ENCODE measurements around the gene EHBP1L1.
A peak's percentile ranks its signal among the peaks of the same experiment; 100 is the strongest.

Gene EHBP1L1

GRCh38 chr11:65575568-65576231 is at the start of gene EHBP1L1:
Gene EHBP1L1, plus strand, starts transcription at chr11:65576053. Its CDS starts 250 bp downstream, at chr11:65576303.
- no peak for DNase-seq

DNA sequence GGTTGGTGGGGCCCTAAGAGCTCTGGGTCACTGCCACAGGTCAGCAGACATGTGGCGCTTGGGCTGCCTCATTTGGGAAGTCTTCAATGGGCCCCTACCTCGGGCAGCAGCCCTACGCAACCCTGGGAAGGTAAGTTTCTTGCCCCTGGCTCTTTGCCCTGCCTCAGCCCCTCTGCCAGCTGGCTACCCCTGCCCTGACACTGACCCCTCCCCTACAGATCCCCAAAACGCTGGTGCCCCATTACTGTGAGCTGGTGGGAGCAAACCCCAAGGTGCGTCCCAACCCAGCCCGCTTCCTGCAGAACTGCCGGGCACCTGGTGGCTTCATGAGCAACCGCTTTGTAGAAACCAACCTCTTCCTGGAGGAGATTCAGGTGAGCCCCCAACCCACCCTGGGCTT is 49.1 kb upstream of the EHBP1L1 start:
- no peak for DNase-seq

DNA sequence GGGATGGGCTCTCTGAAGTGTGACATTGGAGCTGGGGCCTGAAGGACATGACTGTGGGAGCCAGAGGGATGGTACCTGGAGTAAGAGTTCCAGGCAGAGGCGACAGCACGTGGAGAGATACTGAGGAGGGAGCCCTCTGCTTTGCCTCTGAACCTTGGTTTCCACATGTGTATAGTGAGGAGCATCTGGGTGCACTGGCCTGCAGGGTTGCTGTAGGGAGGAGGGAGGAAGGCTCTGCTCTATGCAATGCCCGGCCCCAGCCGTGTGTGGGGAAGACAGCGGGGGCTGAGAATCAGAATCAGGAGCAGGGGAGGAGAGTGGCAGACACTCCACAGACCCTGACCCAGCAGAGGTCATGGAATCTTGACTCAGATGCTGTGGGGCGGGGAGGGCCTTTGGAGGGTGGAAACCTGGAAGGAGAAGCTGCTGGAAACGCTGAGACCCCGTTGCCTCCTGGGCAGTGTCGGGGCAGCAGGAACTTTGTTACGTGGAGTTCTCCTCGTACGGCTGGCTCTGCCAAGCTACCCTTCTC is 47.0 kb upstream of the EHBP1L1 start:
- no peak for DNase-seq

DNA sequence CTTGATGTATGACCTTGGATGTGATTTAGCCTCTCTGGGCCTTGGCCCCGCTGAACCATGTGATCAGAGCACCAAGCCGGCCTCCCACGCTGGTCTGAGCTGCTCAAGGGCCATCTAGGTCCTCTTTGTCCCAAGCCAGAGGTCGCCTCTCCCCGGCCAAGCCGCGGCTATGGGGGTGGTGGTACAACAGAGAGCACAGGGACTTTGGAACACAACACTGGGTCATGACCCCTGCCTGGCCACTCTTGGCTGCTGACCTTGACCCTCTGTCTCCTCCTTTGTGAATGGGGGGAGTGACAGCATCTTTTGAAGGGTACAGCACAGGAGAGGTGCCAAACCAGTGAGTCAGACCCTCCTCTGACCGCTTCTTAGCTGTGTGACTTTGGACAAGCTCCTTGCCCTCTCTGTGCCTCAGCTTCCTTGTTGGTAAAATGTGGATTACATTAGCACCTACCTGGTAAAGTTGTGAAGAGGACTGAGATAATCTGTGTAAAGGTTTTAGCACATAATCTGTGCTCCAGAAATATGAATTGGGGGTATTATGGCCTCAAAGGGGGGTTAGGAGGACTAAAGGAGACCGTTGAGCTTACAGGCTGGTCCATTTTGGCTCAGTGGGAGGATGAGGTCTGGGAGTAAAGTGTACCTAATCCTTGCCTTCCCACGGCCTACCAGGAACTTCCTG is 46.2 kb upstream of the EHBP1L1 start:
- DNase-seq, result no peak

GRCh38 chr11:65530157-65530496 is 45.7 kb upstream of the EHBP1L1 start:
- no peak for DNase-seq

DNA sequence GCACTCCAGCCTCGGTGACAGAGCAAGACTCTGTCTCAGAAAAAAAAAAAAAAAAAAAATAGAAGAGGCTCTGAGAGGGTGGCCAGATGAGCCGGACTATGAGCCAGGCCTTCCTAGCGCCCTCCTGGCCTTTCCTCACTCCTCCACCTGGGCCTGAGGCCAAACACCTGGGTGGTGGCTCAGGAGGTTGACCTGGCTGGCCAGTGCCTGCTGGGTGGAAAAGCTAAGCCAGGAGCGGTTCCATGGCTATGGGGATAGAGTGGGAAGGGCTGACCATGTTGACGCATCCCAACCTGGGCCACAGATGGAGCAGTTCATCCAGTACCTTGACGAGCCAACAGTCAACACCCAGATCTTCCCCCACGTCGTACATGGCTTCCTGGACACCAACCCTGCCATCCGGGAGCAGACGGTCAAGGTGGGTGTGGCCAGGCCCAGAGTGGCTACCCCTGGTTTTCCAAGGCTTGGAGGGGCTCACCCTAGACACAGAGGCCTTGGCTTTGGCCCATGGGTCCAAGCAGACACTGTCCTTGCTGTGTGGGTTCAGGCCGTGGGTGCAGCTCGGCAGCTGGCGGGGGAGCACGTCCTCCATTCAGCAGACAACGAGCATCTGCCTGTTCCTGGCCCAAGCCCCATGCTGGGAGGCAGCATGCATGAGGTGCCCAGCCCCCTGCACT is 43.3 kb upstream of the EHBP1L1 start:
- no peak for DNase-seq

- DNase-seq, result no peak
These were observed 40.8 kb upstream of the EHBP1L1 start for GRCh38 chr11:65535102-65535501.

DNA sequence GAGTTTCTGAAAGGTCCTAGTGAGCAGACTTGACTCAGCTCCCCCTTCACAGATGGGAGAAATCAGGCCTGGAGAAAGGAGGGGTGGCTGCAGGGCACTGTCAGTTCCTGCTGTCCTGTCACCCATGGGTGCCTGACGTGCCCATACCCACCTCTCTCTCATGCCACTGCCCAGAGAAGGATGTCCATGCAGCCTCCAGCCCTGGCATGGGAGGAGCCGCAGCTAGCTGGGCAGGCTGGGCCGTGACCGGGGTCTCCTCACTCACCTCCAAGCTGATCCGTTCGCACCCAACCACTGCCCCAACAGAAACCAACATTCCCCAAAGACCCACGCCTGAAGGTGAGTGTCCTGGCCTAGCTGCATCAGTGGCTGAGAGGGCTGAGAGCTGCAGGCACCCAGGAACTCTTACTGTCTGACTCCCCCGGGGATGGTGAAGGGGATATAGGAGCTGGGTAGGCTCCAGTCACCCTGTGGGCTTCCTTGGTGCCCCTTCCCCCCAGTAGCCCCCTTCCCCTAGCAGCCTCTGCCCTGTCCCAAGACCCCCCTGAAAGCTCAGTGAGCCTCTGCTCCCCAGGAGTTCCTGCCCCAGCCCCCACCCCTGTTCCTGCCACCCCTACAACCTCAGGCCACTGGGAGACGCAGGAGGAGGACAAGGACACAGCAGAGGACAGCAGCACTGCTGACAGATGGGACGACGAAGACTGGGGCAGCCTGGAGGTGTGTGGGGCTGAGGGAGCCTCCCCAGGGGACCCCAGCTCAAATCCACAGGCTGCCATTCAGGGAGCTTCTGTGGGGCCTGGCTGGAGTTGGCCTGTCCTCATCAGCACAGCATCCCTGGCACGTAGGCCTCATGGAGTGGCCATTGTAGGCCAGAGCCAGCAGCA is 39.2 kb upstream of the EHBP1L1 start:
- no peak for DNase-seq

DNA sequence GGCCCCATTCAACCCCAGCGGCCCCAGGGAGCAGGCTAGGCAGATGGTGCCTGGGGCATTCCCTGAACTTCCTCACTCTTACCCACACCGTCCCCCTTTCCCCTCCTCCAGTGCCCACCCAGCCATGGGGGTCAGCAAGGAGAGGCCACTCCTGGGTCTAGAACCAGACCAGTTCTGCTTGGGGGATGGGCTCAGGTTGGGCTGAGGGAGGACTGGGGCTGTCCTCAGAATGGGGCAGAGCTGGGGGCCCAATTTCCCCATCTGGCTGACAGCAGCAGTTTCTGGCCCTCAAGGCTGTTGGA is 38.6 kb upstream of the EHBP1L1 start:
- no peak for DNase-seq

DNA sequence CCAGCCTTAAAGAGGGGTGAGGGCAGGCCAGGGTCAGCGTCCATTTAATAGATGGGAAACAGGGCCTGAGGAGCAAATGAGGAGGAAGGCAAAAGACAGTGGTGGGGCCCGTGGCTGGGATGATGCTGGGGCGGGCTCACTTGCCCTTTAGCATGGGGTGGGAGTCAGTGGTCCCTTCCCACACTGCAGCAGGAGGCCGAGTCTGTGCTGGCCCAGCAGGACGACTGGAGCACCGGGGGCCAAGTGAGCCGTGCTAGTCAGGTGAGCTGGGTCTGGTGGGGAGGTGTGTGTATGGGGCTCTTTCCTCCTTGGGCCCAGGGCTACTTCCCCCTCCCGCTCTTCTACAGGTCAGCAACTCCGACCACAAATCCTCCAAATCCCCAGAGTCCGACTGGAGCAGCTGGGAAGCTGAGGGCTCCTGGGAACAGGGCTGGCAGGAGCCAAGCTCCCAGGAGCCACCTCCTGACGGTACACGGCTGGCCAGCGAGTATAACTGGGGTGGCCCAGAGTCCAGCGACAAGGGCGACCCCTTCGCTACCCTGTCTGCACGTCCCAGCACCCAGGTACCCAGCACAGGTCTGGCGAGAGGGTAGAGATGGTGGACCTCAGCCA is 38.1 kb upstream of the EHBP1L1 start:
- no peak for DNase-seq

DNA sequence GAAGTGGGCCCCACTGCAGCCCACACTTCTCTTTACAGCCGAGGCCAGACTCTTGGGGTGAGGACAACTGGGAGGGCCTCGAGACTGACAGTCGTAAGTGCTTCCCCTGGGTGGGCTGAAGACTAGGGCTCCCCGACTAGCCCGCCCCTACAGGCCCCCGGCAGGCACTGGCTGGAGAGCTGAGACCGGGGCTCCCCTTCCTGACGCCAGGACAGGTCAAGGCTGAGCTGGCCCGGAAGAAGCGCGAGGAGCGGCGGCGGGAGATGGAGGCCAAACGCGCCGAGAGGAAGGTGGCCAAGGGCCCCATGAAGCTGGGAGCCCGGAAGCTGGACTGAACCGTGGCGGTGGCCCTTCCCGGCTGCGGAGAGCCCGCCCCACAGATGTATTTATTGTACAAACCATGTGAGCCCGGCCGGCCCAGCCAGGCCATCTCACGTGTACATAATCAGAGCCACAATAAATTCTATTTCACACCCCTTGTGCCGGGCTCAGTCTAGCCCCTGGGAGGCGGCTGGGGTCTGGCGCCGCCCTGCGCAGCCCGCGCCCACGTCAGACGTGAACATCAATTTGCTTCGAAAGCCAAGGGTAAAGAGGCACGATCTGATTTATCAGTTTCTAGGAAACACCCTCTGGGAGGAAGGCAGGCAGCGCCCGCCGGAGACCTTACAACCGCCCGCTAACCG is 37.5 kb upstream of the EHBP1L1 start:
- DNase-seq, result no peak

DNA sequence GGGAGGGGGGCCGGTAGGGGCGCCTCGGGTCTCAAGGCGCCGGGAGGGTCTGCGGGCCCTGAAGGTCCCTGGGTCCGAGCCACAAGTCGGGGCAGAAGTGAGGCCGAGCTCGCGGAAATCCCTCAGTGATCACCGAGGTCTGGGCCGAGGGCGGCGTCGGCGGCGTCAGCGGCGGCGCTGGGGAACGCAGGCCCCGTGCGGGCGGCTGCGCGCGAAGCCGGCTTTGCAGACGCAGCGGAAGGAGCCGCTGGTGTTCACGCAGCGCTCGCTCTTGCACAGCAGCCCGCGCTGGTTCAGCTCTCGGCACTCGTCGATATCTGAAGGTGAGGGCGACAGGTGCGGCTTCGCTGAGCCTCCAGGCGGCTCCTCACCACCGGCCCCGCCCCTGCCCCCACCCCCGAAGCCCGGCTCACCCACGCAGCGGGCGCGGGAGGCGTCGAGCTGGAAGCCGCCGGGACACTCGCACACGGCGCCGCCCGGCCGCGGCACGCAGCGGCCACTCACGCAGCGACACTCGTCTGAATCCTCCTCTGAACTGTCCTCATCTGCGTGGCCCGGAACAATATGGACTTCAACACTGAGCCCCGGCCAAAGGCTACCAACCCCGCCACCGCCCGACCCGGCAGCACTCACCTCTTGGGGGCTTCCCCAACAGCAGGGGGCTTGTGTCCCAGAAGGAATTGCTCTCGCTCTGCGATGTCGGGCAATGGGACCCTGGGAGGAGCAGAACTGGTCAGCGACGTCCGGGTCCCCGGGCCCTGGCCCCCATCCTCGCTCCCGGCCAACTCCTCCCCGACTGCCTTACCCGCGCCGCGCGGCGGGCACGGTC is 36.7 kb upstream of the EHBP1L1 start:
- DNase-seq, result peak; percentile 57

GRCh38 chr11:65539744-65540289 is 36.0 kb upstream of the EHBP1L1 start:
- no peak for DNase-seq

- peak; percentile 91 for DNase-seq
These were observed 35.4 kb upstream of the EHBP1L1 start for GRCh38 chr11:65540290-65541092.

DNA sequence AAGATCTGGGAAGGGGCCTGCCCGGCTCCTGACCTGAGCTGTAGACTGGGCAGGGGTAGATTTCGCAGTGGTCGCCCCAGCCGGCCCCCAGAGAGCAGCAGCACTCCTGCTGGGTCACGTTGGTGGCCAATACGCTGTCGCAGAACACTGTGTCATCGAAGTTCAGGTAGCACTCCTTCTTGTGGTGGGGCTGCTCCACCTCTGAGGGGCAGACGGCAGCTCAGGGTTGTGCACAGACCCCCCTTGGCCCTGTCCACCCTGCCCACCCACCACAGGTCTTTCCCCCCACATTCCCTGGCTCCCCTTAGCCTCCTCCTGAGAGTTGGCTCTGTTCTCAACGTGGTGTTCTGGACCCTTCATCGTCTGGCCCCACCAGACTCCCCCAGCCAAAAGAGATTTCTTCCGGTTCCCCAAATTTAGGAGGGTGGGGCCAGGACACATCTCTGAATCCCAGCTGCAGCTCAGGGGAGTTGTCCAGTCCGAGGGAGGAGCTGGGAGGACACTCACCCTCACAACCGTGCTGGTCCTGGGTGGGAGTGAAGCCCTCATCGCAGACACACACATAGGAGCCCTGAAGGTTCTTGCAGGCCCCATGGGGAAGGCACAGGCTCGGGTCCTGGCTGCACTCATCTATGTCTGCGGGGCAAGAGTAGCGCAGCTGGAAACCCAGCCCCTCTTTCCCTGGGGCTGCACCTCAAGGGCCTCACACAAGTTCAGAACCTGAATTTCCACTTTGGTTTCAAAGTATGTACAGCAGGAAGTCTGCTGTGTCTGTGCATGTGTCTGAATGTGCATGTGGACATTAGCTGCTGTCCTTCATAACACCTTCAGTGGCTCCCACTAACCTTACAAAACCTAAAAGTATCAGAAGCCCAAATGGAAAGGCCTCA is 34.5 kb upstream of the EHBP1L1 start:
- no peak for DNase-seq

DNA sequence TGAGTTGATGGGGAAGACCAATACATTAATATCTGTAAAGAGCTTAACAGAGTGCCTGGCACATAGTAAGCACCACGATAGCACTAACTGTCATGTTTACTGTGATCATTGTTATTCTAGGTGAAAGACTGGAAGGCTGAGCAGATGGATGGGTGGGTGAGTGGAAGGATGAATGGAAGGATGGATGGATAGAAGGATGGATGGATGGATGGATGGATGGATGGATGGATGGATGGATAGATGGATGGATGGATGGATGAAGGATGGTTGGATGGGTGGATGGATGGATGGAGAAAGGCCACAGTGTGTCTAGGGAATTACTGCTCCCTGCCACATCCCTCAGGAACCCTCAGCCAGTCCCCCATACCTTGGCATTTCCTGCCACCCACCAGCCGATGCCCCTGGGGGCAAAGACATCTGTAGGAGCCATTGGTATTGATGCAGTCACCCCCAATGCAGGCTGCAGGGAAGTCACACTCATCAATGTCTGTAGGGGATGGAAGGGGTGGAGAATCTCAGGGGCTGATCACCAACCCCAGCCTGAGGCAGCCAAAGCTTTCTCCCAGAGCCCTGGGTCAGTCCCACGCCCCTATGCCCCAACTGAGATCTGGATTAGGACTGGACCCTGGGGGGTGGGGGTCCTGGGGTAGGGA is 33.0 kb upstream of the EHBP1L1 start:
- DNase-seq, result no peak

DNA sequence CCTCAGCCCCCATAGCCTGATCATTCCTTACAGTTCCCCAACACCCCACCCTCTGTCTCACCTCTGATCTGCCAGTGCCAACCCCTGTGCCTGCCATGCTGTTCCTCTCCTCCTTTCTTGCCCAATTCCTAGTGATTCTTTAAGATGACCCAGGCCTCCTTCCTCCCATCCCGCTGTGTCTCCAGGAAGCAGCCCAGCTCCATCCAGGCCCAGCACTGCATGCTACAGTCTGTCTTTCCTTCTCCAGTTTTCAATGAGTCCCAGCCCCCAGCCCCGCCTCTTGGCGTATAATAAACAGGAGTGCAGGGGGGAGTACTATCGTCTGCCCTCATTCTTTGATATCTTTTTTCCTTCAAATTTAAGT is 30.0 kb upstream of the EHBP1L1 start:
- no peak for DNase-seq

DNA sequence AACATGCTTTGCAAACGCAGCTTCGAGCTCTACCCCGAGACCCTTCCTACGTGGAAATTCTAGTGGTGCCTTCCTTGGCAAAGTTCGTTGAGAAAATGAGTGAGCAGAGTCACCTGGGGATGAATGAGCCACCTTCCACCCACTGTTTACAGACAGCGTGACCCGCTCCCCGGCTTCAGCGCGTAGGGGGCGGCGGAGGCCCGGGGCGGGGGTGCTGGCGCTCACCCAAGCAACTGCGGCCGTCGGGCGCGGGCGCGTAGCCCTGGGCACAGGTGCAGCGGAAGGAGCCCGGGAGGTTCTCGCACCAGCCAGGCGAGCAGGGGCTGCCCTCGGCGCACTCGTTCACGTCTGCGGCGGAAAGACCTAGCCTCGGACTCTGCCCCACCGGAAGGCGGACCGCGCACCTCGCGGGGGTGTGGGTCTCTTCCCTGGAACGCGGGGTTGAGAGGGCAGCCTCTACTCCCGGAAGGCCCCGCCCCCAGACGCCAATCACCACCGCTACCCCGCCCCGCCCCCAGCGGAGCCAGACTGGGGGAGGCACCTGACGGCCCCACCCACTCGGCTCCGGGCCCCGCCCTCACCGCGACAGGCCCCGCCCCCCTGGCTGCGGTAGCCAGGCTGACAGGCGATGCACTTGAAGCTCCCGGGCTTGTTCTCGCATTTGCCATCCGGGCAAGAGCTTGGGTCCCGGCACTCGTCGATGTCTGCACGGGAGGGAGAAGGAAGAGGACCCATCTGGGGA is 29.5 kb upstream of the EHBP1L1 start:
- DNase-seq, result peak; percentile 61
